ENCODE results near the gene DSG4.

Gene DSG4

GRCh38 chr18:31430072-31430471, 53.5 kb downstream of the DSG4 start:
- no peak overlapping the region for H3K4me2 ChIP-seq (ENCODE audit: low read depth, low read length)

GRCh38 chr18:31430554-31430953, 54.0 kb downstream of the DSG4 start:
- Histone ChIP-seq H3K27ac (ENCODE audit: low read length) (no peak overlapping the region), H3K4me2 (ENCODE audit: low read depth, low read length) (no peak overlapping the region), H3K9me3 (replicated peaks; ENCODE audit: insufficient read depth, low read length) (no peaks in the 10 kb centered on the region), H3K9ac (ENCODE audit: low read length) (no peak overlapping the region), H3K4me3 (ENCODE audit: low read length) (no peak overlapping the region), H2AFZ (ENCODE audit: low read length) (no peak overlapping the region), H3K9me2 (replicated peaks; ENCODE audit: insufficient read depth, low read length) (no peaks in the 10 kb centered on the region), H3K36me3 (replicated peaks; ENCODE audit: insufficient read depth, low read length) (no peaks in the 10 kb centered on the region), H3K27me3 (replicated peaks; ENCODE audit: insufficient read depth, low read length) (no peaks in the 10 kb centered on the region), H3F3A (ENCODE audit: insufficient read depth, low read length) (no peaks in the 10 kb centered on the region), H4K20me1 (ENCODE audit: insufficient read depth, low read length) (no peaks in the 10 kb centered on the region), H3K4me1 (ENCODE audit: low read length) (no peaks in the 10 kb centered on the region), H3K79me2 (ENCODE audit: low read length) (no peaks in the 10 kb centered on the region)
- TF ChIP-seq CTCF (IDR thresholded peaks at IDR 0.05; ENCODE audit: low read length) = no peak
- TF ChIP-seq EZH2 (optimal IDR thresholded peaks at IDR 0.05; ENCODE audit: low read depth, low read length) = no peak
- no peak for TF ChIP-seq EZH2phosphoT487 (IDR thresholded peaks at IDR 0.05; ENCODE audit: low read length)
- no peak for DNase-seq

More at GRCh38 chr18:31430072-31430471, 53.5 kb downstream of the DSG4 start:
- H3K9me2 ChIP-seq (replicated peaks; ENCODE audit: insufficient read depth, low read length) = no peaks in the 10 kb centered on the region
- no peak overlapping the region for H3K9ac ChIP-seq (ENCODE audit: low read length)
- H3K9me3 ChIP-seq (replicated peaks; ENCODE audit: insufficient read depth, low read length) = no peaks in the 10 kb centered on the region
- H3F3A ChIP-seq (ENCODE audit: insufficient read depth, low read length) = no peaks in the 10 kb centered on the region
- H2AFZ ChIP-seq (ENCODE audit: low read length) = no peak overlapping the region
- H3K4me1 ChIP-seq (ENCODE audit: low read length) = no peaks in the 10 kb centered on the region
- H3K4me3 ChIP-seq (ENCODE audit: low read length) = no peak overlapping the region
- no peaks in the 10 kb centered on the region for H3K27me3 ChIP-seq (replicated peaks; ENCODE audit: insufficient read depth, low read length)
- DNase-seq = no peak
- H3K79me2 ChIP-seq (ENCODE audit: low read length) = no peaks in the 10 kb centered on the region
- H3K36me3 ChIP-seq (replicated peaks; ENCODE audit: insufficient read depth, low read length) = no peaks in the 10 kb centered on the region
- no peak for TF ChIP-seq CTCF (IDR thresholded peaks at IDR 0.05; ENCODE audit: low read length)
- no peak for TF ChIP-seq EZH2phosphoT487 (IDR thresholded peaks at IDR 0.05; ENCODE audit: low read length)
- no peak for TF ChIP-seq EZH2 (optimal IDR thresholded peaks at IDR 0.05; ENCODE audit: low read depth, low read length)
- H4K20me1 ChIP-seq (ENCODE audit: insufficient read depth, low read length) = no peaks in the 10 kb centered on the region
- no peak overlapping the region for H3K27ac ChIP-seq (ENCODE audit: low read length)

- no peak overlapping the region for H3K4me2 ChIP-seq (ENCODE audit: low read depth, low read length)
These were observed 55.7 kb downstream of the DSG4 start for GRCh38 chr18:31432316-31432715.

More at GRCh38 chr18:31432316-31432715, 55.7 kb downstream of the DSG4 start:
- no peaks in the 10 kb centered on the region for H3K27me3 ChIP-seq (replicated peaks; ENCODE audit: insufficient read depth, low read length)
- H3K4me3 ChIP-seq (ENCODE audit: low read length) = no peak overlapping the region
- H3K36me3 ChIP-seq (replicated peaks; ENCODE audit: insufficient read depth, low read length) = no peaks in the 10 kb centered on the region
- no peaks in the 10 kb centered on the region for H4K20me1 ChIP-seq (ENCODE audit: insufficient read depth, low read length)
- H3K9me2 ChIP-seq (replicated peaks; ENCODE audit: insufficient read depth, low read length) = no peaks in the 10 kb centered on the region
- no peaks in the 10 kb centered on the region for H3K79me2 ChIP-seq (ENCODE audit: low read length)
- no peak for DNase-seq
- no peak overlapping the region for H3K9ac ChIP-seq (ENCODE audit: low read length)
- no peaks in the 10 kb centered on the region for H3K9me3 ChIP-seq (replicated peaks; ENCODE audit: insufficient read depth, low read length)
- no peak overlapping the region for H3K27ac ChIP-seq (ENCODE audit: low read length)
- H3K4me1 ChIP-seq (ENCODE audit: low read length) = no peaks in the 10 kb centered on the region
- no peaks in the 10 kb centered on the region for H3F3A ChIP-seq (ENCODE audit: insufficient read depth, low read length)
- no peak for TF ChIP-seq EZH2phosphoT487 (IDR thresholded peaks at IDR 0.05; ENCODE audit: low read length)
- TF ChIP-seq CTCF (IDR thresholded peaks at IDR 0.05; ENCODE audit: low read length) = no peak
- TF ChIP-seq EZH2 (optimal IDR thresholded peaks at IDR 0.05; ENCODE audit: low read depth, low read length) = no peak
- H2AFZ ChIP-seq (ENCODE audit: low read length) = no peak overlapping the region
